Stimulated activated CD4-positive, alpha-beta T cell treated with anti-CD3 and anti-CD28 coated beads, Interleukin-2, amount 100 ng/mL, for 48 hours (primary cell): ENCODE measurements around the gene SLC12A8.

ENCODE experiments used
- DNase-seq, 2 donors: peaks; one replicate each; pipeline ENCODE4 v3.0.0-alpha.2; 2020

Gene SLC12A8

DNA sequence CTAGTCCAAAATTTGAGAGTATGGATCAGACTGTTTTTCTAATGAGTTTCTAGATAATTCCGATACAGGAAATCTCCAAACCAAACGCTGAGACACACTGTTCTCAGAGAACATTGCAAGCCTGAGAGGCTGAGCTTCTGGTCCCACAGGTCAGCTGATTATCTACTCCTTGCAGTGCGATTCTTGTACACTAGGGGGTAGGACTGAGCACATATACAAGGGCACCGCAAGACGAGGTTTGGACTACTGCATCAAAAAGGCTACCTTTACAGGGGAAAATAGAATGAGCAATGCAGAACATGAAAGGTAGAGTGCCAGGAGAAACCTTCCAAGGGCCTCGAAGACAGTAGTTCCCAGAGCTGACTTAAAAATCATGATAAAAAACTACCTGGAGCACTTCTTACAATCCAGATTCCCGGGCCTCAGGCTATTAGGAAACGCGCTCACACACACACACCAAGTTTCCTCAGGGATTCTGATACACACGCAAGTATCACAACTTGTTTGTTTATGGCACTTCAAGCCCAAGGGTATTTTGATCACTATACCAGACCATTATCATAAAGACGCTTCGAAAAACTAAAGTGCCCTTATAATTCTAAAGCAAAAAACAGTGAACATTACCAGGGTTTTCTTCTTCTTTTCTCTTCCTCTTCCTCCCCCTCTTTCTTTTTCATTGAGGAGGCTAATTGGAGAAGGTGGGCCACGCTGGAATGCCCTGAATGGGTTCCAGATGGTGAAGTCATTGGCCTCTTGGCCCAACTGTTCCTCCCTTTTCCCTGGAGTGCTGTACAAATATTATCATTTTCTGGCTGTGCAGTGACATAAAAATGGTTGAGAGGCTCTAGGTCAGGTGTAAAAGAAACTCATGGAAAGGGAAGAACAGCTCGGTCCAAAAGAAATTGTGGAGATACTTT is 61.8 kb downstream of the SLC12A8 start:
- peak; percentile 67 to 68 for DNase-seq

DNA sequence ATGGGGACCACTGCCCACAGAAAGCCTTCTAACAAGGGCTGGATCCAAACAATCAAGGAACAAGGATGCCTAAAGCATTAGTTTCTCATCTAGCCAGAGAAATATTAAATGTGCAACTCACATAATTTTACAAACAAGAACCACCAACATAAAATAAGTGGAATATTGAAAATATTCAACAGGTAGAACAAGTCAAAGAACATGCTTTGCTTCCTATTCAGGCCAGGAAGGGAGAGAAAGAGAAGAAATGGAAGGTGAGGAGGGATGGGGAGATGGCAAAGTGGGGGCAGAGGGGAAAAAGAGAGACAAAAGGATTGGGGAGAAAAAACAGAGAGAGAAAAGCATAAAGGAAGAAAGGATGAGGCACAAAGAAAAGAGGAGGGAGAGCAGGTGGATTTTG is 63.1 kb downstream of the SLC12A8 start:
- DNase-seq: no peak

DNA sequence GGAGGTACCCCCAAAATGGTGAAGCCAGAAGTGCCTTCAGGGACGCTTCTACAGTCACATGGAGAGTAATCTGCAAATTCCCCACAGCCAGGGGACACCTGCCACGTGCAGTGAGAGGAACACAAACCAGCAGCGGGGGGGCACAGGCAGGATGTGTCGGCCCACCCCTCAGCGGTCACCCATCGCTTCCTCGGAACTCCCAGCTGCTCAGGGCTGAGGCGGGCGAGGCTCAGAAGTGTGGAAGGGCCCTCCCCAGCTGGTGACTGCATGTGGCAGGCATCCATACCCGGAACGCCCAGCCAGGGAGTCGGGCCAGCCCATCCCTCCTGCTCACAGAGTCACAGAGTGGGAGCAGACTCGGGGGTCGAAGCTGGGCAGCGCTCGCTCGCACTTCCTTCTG is 63.7 kb downstream of the SLC12A8 start:
- no peak for DNase-seq

DNA sequence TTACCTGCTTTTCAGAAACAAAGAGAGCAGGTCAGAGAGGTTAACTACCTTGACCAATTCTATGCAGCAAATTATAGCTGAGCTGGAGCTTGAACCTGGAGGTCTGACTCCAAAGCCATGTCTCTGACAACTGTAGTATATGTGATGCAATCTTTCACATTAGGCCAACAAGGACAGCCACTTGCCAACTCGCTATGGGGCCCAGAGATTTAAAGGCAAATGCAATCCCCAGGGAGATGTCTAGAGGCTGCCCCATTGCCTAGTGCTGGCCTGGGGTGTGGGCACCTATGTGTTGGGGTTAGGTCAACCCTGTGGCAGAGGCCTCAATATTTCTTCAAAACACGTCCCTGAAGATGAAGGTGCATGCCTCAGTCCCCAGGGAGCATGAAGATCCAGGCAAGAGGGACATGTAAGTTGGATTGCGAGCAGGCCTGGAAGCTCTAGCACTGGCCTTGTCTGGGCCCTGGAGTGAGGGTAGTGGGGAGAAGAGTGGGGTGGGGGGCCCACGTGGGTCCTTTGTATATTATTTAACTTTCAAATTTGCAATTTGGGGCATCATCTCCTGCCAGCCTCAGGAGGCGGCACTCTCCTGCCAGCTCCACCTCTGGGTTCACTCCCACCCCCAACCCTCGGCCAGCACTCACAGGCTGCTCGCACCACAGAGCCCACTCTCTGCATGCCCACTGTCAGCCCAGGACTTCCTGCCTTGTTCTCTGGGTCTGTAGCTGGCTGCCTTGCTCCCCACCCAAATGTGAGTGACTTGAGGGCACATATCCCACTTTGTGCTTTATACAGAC is 64.3 kb downstream of the SLC12A8 start:
- no peak for DNase-seq

DNA sequence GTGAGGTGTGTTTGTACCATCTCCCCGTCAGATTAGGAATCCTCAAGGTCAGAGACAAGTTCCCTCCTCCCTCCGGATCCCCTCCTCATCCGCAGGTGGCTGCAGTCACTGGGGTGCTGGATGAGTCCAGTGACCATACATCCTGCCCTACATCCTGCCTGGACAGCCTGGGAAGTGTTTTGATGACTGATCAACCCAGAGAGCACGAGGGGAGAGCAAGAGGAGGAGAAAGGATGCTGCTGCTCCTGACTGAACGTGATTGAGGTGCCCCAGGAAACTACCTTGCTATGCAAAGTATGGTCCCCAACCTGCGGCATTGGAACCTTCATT is 65.1 kb downstream of the SLC12A8 start:
- no peak for DNase-seq

GRCh38 chr3:125146626-125147490 is 65.7 kb downstream of the SLC12A8 start:
- no peak for DNase-seq

GRCh38 chr3:125145751-125146475 is 66.6 kb downstream of the SLC12A8 start:
- no peak for DNase-seq

DNA sequence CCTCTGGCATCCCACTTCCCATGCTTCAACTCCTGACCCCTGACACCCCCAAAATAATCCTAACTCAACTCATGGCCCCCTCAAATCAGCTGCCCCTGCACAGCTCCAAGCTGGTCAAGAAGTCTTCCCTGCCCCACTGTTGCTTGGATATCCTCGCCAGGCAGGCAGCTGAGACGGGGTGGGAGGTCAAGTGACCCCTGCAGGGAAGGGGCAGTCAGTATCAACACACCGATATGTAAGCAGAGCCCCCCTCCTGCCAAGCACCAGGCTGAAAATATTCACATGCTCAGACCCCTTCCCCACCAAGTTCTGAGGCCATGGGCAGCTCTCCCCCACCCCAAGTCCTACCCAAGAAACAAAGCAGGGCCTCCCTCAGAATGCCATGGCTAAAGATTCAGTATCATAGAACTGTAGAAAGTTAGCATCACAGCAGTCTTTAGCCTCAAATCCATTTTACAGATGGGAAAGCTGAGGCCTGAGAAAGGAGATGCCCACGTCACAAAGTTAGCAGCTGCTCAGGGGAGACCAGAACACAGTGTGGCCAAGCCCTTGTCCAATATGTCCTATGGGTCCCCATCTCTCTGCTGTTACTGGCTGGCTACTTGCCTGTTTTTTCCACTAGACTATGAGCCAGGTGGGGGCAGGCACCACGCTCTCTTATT is 67.8 kb downstream of the SLC12A8 start:
- no peak for DNase-seq

DNA sequence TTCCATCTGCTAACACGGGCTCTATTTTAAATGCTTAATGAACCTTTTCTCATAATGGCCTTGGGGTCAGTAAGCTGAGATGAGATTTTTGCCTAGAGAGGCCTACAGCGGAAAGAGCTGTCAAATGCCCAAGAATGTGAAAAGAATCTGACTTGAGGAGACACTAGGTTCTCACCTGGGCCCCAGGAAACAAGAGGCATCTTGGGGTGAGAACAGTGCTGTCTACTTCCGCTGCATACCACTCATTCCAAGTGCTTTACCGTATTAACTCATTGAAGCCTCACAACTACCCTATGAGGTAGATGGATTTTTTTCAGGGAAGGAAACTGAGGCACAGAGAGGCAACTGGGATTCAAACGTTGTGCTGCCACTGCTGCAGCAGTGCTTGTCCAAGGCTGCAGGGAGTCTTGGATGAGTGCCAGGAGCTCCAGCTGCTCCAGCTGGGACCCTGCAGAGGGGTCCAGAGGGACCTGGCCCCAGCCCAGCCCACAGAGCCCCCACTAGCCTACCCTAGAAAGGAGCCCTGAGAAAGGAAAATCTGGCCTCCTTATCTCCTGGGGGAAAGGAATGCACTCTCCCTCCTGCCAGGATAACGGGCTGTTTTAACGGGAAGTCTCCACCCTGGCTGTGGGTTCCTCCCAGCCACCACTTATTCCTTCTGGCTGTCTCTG is 68.4 kb downstream of the SLC12A8 start:
- DNase-seq: no peak

DNA sequence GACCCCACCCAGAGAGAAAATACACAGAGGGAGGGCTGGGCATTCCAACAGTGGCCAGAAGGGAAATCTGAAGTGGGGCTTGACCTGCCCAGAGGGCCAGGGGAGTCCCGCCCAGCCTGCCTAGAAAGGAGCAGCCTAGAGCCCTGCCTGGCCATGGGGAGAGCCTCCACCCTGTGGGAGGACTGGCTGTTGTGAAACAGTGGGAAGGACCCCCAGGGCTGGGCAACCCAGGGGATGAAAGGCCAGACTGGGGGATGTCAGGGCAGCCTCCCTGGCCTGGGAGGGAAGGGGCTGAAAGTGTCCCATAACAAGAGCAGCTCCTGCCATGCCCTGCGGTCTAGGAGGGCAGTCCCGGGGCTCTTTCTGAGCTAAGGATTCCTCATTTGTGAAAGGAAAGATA is 69.0 kb downstream of the SLC12A8 start:
- DNase-seq: no peak

DNA sequence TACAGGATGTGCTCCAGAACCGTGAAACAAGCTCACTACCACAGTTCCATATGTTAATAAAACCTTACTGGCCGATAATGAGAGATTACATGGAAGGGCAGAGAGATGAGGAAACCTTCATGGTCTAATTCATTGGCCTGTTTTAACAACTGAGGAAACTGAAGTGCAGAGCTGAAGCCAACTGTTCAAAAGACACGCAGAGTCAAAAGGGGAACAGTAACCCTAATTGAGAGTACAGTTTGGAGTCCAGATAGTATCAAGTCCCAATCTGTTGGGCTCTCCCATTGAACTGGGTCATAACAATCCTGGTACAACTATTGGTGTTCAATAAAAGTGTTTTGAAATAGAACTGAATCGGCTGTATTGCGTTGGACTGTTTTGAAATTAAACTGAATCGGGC is 69.6 kb downstream of the SLC12A8 start:
- no peak for DNase-seq

DNA sequence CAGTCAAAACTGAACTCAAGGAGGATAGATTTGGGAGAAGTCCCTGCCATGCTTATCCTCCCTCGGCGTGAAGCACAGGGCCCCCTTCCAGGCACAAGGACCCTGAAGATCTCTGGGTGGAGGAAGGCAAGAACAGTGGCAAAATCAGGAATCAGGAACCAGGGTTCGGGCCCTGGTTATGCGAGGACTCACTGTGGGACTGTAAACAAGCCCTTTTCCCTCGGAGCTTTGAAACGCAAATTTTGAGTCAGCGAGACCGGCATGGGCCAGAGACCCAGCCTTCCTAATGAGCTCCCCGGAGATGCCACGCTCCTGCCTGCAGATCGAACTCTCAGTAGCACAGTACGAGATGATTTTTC is 70.1 kb downstream of the SLC12A8 start:
- DNase-seq: no peak

DNA sequence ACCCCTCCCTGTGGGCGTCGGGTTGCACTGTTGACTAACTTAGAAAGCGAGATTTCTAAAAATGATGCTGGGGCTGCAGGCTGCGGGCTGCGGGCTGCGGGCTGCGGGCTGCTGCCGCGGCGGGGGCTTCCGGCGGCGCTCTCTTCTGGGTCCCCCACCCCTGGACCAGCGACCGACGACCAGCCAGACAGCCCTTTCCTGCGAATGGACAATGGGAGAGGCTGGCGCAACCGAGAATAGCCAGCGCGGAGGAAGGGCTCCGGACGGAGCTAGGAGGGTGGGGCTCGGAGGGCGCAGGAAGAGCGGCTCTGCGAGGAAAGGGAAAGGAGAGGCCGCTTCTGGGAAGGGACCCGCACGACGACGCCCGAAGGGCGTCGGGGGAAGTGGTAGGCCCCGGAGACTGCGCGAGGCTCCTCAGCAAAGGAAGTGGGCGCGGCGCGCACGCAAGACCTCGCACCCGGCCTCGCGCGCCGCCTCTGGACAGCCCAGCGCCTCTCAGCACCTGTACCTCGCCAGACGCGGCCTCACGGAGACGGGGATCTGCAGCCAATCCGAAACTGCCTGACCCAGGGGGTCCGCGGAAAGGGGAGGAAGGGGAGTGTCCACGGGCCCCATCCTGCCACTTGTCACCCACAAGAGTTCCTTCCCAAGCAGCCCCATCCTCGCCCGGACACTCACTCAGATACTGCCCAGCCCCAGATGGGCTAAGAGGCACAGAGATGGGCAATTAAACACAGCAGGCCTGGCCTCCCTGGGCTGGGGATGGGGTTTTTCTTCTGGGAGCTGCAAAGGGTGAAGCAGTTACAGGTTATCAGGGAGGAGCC is 70.7 kb downstream of the SLC12A8 start:
- peak; percentile 60 to 66 for DNase-seq

DNA sequence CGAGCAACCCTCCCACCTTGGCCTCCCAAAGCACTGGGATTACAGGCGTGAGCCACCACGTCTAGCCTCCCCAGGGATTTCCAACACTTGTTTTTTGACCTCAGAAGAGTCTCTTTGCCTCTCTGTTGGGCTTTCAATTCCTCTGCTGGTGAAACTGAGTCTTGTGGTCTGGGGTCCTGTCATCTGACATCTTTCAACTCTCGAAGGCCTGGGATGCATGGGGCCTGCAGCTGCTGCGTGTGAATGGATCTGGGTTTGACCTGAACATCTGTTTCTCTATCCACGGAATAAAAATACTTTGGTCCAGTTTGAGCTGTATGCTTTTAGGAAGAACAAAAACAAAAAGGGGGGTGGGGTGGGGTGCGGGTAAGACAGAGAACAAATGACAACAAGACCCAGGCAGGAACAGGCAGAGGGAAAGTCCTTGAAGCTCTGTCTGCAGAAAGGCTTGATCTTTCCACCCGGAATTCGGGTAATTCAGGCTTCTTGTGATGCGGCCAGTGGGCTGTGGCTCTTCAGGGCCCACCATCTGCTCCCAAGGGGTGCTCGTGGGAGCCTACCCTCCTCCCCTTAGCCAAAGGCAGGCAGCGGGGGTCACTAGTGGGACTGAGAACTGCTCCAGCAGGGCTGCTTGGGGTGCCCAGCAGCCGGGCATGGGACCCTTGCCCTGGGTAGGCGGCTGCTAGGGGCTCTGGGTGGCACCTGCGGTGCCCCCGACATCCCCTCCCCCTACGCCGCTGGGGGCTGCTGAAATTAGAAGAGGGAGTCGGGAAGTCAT is 71.5 kb downstream of the SLC12A8 start:
- no peak for DNase-seq

DNA sequence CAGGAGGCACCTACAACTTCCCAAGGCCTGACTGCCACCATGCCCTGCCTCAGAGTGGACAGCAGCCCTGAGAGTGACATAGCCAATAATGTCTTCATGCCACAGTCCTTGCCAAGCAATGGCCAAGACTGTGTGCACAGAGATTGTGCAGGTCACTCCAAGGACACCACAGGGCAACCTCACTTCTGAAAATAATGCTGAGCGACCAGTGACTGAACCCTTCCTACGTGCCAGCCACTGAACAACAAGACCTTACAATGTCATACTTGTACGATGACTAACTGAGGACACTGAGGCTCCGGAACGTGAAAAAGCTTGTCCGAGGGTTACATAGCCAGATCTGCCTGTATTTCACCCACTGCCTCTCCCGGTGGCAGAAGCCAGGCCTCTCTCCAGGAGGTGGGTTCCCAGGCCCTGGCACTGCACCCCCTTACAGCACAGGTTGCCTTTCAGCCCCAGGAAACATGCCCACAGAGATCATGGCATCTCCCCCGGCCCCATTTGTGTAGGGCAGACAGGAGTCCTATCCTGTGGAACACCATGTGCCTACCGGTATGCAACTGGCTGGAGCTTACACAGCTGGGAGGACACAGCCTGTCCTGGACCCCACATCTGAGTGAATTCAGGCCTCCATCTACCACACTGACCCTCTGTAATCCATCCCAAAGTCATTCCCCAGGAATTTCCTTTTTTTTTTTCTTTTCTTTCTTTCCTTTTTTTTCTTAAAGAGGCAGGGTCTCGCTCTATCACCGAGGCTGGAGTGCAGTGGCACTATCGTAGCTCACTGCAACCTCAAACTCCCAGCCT is 72.3 kb downstream of the SLC12A8 start:
- no peak for DNase-seq

- DNase-seq: no peak
Measured at GRCh38 chr3:125139386-125139785, 73.2 kb downstream of the SLC12A8 start.

GRCh38 chr3:125137358-125138033 is 75.1 kb downstream of the SLC12A8 start:
- no peak for DNase-seq

DNA sequence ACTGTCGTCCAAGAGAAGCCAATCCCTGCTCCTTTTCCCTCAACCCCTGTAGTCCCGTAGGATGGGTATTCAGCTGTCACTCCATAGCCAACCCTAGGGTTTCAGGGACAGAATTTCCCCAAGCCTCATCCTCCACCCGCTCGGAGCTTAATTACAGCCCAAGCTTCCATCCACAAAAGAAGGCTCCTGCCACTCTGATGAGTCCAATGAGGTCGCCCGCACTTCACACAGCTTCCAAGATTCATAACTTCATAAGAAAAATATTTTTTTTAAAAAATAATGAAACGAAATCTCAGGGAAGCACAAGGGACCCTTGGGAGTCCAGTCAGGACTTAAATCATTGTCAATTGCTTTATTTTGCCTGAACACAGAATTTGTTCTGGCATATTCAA is 75.6 kb downstream of the SLC12A8 start:
- no peak for DNase-seq
